ENCODE measurements around the gene MT1A. TPM values are rescaled to one million over a fixed set of nuclear protein-coding genes. Genes with fewer than 3 reads are reported as not detected.

The MT1A gene
- total RNA-seq, 2 donors from 2014 or later, result 6.3 to 22.4 TPM

DNA sequence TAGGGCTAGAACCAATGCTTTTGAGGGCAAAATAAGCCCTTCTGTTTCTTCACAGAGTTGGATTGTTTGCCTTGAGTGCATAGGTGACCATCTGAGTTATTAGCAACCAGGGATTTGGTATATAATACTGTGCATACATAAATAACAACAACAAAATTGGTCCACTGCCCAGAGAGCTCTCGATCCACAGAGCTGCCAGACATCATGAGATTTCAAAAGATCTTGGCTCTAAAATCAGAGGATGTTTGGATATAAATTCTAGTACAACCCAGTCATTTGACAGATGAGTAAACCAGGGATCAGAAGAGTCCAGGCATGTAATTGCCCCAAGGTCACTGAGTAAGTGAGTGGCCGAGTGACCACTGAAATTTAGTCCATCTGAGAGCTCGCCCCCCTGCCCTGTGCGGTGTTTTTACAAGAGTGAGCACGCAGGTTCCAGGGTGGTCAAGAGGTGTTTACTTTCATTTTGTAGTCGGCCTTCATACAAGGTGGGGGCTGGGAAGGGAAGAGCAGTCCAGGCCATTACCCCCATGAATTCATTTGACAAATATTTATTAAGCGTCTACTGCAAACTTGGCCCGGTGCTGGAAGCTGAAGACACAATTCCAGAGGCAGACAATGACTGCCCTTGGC, 31.9 kb upstream of the MT1A start:
- Mint-ChIP-seq H3K9me3 (no peaks in the 10 kb centered on the region), H3K27ac (peak overlapping the region; percentile 89 to 97), H3K27me3 (no peaks in the 10 kb centered on the region), H3K4me1 (ENCODE audit: low read depth in 2 of 2) (peaks cover 49% of the 10 kb centered on the region in 2 donors), H3K4me3 (peak overlapping the region; percentile 70), H3K36me3 (peaks cover 4% of the 10 kb centered on the region)
- peak; percentile 61 for DNase-seq (ENCODE audit: low spot score)
- no peak for ATAC-seq

DNA sequence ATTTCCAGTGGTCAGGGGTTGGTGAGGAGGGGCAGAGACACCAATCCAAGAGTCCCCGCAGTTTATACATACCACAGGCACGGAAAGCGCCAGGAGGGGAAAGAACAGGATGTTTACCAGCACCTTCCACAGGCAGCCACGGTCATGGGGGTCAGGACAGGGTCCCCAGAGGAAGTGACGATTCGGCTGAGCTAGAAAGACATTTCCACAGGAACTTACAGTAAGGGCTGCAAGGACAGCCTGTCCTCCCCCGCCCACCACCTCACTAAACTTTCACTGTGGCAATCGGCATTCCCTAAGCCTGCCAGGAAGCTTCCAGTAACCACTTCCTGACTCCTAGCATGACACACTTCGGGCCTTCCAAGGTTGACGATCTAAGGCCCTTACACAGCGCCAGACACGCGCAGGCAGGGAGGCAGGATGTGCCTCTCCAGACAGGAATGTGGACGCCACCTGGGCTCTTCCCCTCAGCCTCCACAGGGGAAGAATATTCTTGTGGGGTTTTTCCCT, 31.3 kb upstream of the MT1A start:
- Mint-ChIP-seq H3K9me3 (no peaks in the 10 kb centered on the region), H3K36me3 (peaks cover 4% of the 10 kb centered on the region), H3K27me3 (no peaks in the 10 kb centered on the region), H3K27ac (peak overlapping the region; percentile 89 to 97), H3K4me3 (peak overlapping the region; percentile 70), H3K4me1 (ENCODE audit: low read depth in 2 of 2) (peaks cover 49 to 51% of the 10 kb centered on the region in 2 donors)
- peak; percentile 62 for DNase-seq (ENCODE audit: low spot score)
- no peak for ATAC-seq

DNA sequence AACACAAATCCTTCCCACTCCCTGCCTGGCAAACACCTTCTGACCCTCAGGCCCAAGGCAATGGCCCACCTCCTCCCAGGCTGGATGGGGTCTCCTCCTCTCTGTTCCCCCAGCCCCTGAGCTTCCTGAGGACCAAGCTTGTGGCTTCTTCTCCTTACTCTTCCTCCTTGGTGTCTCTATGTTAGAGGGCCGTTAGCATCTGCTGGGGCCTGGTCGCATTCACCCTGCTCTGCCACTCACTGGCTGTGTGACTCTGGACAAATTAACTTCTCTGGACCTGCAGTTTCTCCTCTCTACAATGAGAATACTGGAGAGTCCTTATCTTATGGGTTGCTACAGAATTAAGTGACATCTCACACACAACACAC, 30.8 kb upstream of the MT1A start:
- DNase-seq (ENCODE audit: low spot score) (no peak), ATAC-seq (no peak)
- H3K4me1 Mint-ChIP-seq (ENCODE audit: low read depth in 2 of 2), result peaks cover 49 to 54% of the 10 kb centered on the region in 2 donors
- H3K36me3 Mint-ChIP-seq, result peaks cover 4% of the 10 kb centered on the region
- H3K4me3 Mint-ChIP-seq, result peak overlapping the region; percentile 97
- H3K27me3 Mint-ChIP-seq, result no peaks in the 10 kb centered on the region
- no peaks in the 10 kb centered on the region for H3K9me3 Mint-ChIP-seq
- H3K27ac Mint-ChIP-seq, result peak overlapping the region; percentile 89 to 97

DNA sequence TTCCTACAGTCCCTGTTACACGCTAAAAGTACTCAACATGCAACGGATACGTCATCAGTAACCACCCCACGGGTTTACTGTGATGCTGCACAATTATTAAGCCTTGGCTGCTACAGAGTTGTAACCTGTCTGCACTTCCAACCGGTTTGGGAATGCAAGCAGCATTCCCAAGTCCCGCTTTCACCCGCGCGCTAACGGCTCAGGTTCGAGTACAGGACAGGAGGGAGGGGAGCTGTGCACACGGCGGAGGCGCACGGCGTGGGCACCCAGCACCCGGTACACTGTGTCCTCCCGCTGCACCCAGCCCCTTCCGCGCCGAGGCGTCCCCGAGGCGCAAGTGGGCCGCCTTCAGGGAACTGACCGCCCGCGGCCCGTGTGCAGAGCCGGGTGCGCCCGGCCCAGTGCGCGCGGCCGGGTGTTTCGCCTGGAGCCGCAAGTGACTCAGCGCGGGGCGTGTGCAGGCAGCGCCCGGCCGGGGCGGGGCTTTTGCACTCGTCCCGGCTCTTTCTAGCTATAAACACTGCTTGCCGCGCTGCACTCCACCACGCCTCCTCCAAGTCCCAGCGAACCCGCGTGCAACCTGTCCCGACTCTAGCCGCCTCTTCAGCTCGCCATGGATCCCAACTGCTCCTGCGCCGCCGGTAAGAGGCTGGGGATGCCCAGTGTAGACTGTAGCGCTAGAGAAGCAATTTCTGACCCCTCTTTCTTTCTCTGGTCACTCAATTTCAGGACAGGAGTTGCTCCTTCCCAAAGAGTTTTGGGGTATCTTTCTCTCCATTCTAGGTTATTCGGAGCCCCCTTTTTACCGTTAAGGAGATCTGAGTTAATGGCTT, 30.2 kb upstream of the MT1A start, which contains the start of gene MT2A:
Gene MT2A (plus strand): TSS at position 542 of the 833 bp plus-strand sequence. CDS start 72 bp downstream, at position 614.
- Mint-ChIP-seq H3K4me1 (ENCODE audit: low read depth in 2 of 2) (peaks cover 49 to 56% of the 10 kb centered on the region in 2 donors), H3K36me3 (peaks cover 4% of the 10 kb centered on the region), H3K4me3 (peak within 1 kb of the TSS; percentile 97), H3K27ac (peak within 1 kb of the TSS; percentile 89 to 97), H3K9me3 (no peaks in the 10 kb centered on the region), H3K27me3 (no peaks in the 10 kb centered on the region)
- ATAC-seq (peak; percentile 92), DNase-seq (ENCODE audit: low spot score) (peak; percentile 97)

DNA sequence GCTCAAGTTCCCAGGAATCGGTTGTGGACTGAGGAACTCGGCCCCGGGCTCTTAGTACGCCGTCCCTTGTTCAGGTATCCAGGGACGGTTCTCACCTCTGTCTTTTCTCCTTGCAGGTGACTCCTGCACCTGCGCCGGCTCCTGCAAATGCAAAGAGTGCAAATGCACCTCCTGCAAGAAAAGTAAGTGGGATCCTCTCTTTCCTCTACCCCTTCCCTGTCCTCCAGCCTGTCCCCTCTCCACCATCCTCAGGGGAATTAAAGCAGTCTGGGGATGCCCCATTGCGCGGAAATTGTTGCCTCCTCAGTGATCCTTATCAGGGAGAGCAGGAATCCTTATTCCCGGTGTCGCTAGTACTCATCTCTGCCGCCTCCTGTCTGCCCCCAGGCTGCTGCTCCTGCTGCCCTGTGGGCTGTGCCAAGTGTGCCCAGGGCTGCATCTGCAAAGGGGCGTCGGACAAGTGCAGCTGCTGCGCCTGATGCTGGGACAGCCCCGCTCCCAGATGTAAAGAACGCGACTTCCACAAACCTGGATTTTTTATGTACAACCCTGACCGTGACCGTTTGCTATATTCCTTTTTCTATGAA, 29.5 kb upstream of the MT1A start:
- peak overlapping the region; percentile 97 for H3K4me3 Mint-ChIP-seq
- H3K4me1 Mint-ChIP-seq (ENCODE audit: low read depth in 2 of 2), result peaks cover 51 to 60% of the 10 kb centered on the region in 2 donors
- ATAC-seq (no peak), DNase-seq (ENCODE audit: low spot score) (no peak)
- H3K27me3 Mint-ChIP-seq, result no peaks in the 10 kb centered on the region
- peak overlapping the region; percentile 89 to 97 for H3K27ac Mint-ChIP-seq
- no peaks in the 10 kb centered on the region for H3K9me3 Mint-ChIP-seq
- peaks cover 4% of the 10 kb centered on the region for H3K36me3 Mint-ChIP-seq

DNA sequence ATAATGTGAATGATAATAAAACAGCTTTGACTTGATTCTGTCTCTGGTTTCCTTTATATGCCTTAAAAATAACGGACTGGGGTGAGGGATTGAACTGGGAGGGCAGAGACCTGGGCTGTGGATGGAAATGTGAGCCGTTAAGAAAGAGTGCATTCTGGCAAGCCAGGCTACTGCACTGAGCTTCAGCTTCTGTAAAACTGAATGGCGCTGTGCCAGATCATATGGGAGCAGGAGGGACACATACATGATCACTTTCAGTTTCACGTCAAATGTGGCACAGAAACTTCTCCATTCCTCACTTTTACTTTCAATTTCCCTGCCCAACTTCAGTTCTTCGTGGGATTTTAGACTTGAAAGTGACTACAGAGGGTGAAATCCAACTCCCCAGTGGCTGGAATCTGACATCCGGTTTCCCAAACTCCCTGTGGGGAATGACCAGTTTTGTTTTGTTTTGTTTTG, 29.0 kb upstream of the MT1A start:
- H3K4me1 Mint-ChIP-seq (ENCODE audit: low read depth in 2 of 2), result peaks cover 57 to 65% of the 10 kb centered on the region in 2 donors
- ATAC-seq (peak; percentile 32 to 60), DNase-seq (ENCODE audit: low spot score) (peak; percentile 87)
- peak overlapping the region; percentile 89 to 97 for H3K27ac Mint-ChIP-seq
- peak overlapping the region; percentile 97 for H3K4me3 Mint-ChIP-seq
- H3K9me3 Mint-ChIP-seq, result no peaks in the 10 kb centered on the region
- H3K27me3 Mint-ChIP-seq, result no peaks in the 10 kb centered on the region
- peaks cover 4% of the 10 kb centered on the region for H3K36me3 Mint-ChIP-seq

DNA sequence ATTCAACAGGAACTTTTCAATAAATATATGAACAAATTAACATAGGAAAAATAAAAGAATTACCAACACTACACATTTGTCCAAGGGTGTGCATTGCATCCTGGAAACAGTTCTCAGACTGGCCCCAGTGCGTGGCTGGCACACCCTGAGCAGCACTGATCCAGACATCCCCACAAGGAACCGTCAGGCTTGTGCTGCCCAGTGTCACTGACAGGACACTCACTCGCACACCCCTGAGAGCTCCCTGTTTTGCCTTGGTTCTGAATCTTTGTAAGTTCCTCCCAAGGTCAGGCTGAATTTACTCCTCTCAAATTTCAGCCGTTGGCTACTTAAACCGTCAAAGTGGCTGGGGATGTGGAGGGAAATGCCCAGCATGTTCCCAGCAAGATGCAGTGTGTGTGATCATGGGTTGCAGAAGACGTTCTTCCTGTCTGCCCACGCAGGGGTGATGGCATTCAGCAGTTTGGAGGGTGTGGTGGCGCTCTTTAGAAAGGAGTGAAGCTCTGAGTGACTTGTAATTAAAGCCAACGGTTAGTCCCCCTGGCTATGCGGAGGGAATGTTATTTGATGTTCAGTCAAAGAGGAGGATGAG, 28.4 kb upstream of the MT1A start:
- DNase-seq (ENCODE audit: low spot score), result peak; percentile 93
- H3K4me3 Mint-ChIP-seq, result peak overlapping the region; percentile 97
- H3K36me3 Mint-ChIP-seq, result peaks cover 4% of the 10 kb centered on the region
- H3K27ac Mint-ChIP-seq, result peak overlapping the region; percentile 89 to 97
- peaks cover 62 to 69% of the 10 kb centered on the region in 2 donors for H3K4me1 Mint-ChIP-seq (ENCODE audit: low read depth in 2 of 2)
- peak; percentile 59 to 77 for ATAC-seq
- no peaks in the 10 kb centered on the region for H3K9me3 Mint-ChIP-seq
- H3K27me3 Mint-ChIP-seq, result no peaks in the 10 kb centered on the region

DNA sequence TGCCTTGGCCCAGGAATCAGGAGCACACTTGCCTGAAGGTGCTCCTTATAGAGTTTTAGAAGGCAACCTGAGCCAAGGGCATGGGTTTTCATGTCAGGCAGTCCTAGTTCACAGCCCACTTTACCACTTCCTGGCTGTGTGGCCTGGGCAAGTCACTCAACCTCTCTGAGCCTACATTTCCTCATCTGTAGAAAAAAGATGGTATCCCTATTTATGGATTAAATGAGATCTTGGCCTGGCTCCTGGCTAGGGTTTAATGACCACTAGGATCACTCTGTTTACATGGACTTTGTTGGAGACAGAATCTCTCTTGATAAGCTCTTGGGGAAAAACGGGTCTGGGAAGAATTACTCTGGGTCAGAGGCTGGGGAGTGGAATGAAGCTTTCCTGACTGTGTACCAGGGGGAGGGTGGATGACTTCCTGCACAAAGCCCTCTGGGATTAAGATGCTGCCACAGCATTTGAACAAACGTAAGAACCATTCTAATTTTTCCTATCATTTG, 27.8 kb upstream of the MT1A start:
- Mint-ChIP-seq H3K27ac (peak overlapping the region; percentile 89 to 97), H3K36me3 (peaks cover 4% of the 10 kb centered on the region), H3K27me3 (no peaks in the 10 kb centered on the region), H3K9me3 (no peaks in the 10 kb centered on the region), H3K4me3 (peak overlapping the region; percentile 97), H3K4me1 (ENCODE audit: low read depth in 2 of 2) (peaks cover 68 to 70% of the 10 kb centered on the region in 2 donors)
- DNase-seq (ENCODE audit: low spot score) (no peak), ATAC-seq (peak in 1 of 2 donors; percentile 41)

DNA sequence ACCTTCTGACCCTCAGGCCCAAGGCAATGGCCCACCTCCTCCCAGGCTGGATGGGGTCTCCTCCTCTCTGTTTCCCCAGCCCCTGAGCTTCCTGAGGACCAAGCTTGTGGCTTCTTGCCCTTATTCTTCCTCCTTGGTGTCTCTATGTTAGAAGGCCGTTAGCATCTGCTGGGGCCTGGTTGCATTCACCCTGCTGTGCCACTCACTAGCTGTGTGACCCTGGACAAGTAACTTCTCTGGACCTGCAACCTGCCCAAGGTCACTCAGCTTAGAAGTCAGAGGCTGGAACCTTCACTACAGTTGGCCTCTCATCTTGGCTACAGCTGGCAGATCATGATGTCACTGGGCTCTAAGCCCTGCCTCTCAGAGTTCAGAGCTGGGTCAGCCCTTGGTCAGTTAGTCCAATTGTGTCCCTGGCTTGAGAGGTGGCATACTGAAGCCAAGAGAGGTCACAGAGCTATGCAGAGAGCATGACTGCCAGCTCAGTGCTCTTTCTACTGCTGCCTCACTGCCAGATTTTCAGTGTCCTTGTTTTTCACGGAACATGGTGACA, 27.1 kb upstream of the MT1A start:
- Mint-ChIP-seq H3K27me3 (no peaks in the 10 kb centered on the region), H3K36me3 (peaks cover 4% of the 10 kb centered on the region), H3K4me1 (ENCODE audit: low read depth in 2 of 2) (peaks cover 65% of the 10 kb centered on the region in 2 donors), H3K27ac (peak overlapping the region; percentile 89 to 97), H3K9me3 (no peaks in the 10 kb centered on the region), H3K4me3 (peak overlapping the region; percentile 97)
- DNase-seq (ENCODE audit: low spot score) (no peak), ATAC-seq (no peak)

DNA sequence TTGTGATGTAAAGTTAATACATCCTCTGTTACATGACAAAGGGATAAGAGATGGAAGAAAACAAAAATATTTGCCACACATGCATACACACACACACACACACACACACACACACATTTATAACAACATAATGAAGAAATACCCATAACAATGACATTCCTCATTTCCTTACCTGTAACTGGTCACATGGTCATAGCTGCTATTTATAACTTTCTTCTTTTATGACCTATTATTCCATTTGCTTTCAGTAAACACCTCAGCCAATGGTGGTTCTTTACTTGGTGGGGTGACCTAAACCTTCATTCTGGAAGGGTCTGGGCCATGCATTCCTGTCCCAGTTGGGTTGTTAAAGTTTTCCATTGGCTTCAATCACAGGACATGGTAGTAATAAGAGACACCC, 24.8 kb upstream of the MT1A start:
- H3K4me3 Mint-ChIP-seq, result peak overlapping the region; percentile 71
- no peaks in the 10 kb centered on the region for H3K9me3 Mint-ChIP-seq
- ATAC-seq (no peak), DNase-seq (ENCODE audit: low spot score) (no peak)
- H3K27ac Mint-ChIP-seq, result peak overlapping the region; percentile 93
- peaks cover 0 to 4% of the 10 kb centered on the region in 2 donors for H3K27me3 Mint-ChIP-seq
- peaks cover 4% of the 10 kb centered on the region for H3K36me3 Mint-ChIP-seq
- H3K4me1 Mint-ChIP-seq (ENCODE audit: low read depth in 2 of 2), result peaks cover 51 to 56% of the 10 kb centered on the region in 2 donors

DNA sequence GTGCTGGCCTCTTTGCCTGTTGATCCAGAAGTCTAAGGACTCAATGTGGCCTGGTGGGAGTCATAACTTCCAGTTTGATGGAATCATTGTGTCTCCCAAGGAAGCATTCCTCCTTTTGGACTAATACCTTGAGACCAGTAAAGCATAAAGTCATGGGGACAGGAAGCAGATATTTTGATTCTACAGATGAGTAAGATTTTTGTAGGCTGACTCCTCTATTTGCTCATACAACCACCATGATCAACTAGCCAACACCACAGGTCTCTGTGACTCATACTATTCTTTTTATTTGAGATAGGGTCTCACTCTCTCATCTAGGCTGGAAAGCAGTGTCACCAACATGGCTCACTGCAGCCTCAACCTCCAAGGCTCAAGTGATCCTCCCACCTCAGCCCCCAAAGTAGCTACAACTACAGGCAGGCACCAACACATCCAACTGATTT, 23.9 kb upstream of the MT1A start:
- Mint-ChIP-seq H3K27ac (peak overlapping the region; percentile 93), H3K27me3 (peaks cover 1 to 8% of the 10 kb centered on the region in 2 donors), H3K36me3 (no peaks in the 10 kb centered on the region), H3K9me3 (no peaks in the 10 kb centered on the region), H3K4me3 (peak overlapping the region; percentile 71), H3K4me1 (ENCODE audit: low read depth in 2 of 2) (peaks cover 42 to 52% of the 10 kb centered on the region in 2 donors)
- DNase-seq (ENCODE audit: low spot score), result no peak
- ATAC-seq, result peak; percentile 9 to 79

DNA sequence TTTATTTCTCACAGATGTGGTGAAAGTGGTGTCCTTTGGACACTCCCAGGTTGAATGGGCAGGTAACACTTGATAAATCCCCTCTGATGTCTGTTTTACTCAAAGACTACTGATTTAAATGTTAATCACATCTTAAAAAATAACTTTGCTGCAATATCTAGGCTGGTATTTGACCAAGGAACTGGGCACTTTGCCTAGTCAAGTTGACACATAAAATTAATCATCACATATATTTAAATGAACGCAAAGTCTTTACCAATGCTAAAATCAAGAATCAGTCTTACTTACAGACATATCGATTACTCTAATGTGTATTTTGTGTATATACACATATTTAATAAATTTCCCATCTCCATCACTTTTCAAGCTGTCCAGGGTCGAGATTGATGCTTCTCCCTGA, 23.1 kb upstream of the MT1A start:
- H3K27me3 Mint-ChIP-seq, result peaks cover 2 to 8% of the 10 kb centered on the region in 2 donors
- no peaks in the 10 kb centered on the region for H3K9me3 Mint-ChIP-seq
- peak overlapping the region; percentile 30 for H3K4me3 Mint-ChIP-seq
- DNase-seq (ENCODE audit: low spot score) (no peak), ATAC-seq (no peak)
- no peaks in the 10 kb centered on the region for H3K36me3 Mint-ChIP-seq
- peaks cover 36 to 47% of the 10 kb centered on the region in 2 donors for H3K4me1 Mint-ChIP-seq (ENCODE audit: low read depth in 2 of 2)
- H3K27ac Mint-ChIP-seq, result peak overlapping the region; percentile 93

Data from natural killer cell treated with Interleukin-12 subunit alpha and Interleukin-12 subunit beta and Interleukin-15 and Interleukin-18, amount 100 ng/mL, for 72 hours (primary cell).